Measurements from ENCODE around the gene MSH6.
"Not testable (repeated sequence)": the region's sequence is repeated elsewhere in the genome, so short reads cannot be mapped to it uniquely, and the experiment has no call there.

MSH6 gene

GRCh38 chr2:47853067-47853777 lies 70.3 kb downstream of the MSH6 start:
- DNase-seq, result not testable (repeated sequence)

Data from stimulated activated CD4-positive, alpha-beta T cell treated with anti-CD3 and anti-CD28 coated beads, Interleukin-15, amount 100 ng/mL, for 24 hours (primary cell).